Measurements from ENCODE around the gene FSTL5. TPM values are rescaled to one million over a fixed set of nuclear protein-coding genes. Genes with fewer than 3 reads are reported as not detected.

Gene FSTL5
- total RNA-seq, 2 donors from 2014 or later: 0.13 TPM; not detected in 1

DNA sequence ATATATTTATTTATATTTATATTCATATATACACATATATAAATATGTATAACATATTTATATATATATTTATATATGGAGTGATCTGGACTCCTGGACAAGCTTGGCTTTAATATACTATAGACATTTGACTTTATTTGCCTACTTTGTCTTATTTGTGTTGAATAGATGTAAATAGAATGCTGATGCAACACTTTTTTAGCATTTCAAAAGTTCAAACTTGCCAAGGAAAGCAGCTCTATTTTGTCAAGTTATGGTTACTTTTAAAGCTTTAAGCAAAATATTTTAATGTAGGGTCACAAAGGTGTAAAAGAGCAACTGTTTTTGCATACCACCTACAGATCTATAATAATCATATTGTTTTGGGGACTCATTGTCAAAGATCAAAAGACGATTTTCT, 61.1 kb downstream of the FSTL5 start:
- no peaks in the 10 kb centered on the region for H3K36me3 ChIP-seq
- no peak overlapping the region for H3K9ac ChIP-seq (ENCODE audit: low read depth in 2 of 2, low read length in 2 of 2)
- H3K27ac ChIP-seq: no peak overlapping the region
- TF ChIP-seq, protein P1, sequence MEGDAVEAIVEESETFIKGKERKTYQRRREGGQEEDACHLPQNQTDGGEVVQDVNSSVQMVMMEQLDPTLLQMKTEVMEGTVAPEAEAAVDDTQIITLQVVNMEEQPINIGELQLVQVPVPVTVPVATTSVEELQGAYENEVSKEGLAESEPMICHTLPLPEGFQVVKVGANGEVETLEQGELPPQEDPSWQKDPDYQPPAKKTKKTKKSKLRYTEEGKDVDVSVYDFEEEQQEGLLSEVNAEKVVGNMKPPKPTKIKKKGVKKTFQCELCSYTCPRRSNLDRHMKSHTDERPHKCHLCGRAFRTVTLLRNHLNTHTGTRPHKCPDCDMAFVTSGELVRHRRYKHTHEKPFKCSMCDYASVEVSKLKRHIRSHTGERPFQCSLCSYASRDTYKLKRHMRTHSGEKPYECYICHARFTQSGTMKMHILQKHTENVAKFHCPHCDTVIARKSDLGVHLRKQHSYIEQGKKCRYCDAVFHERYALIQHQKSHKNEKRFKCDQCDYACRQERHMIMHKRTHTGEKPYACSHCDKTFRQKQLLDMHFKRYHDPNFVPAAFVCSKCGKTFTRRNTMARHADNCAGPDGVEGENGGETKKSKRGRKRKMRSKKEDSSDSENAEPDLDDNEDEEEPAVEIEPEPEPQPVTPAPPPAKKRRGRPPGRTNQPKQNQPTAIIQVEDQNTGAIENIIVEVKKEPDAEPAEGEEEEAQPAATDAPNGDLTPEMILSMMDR (IDR thresholded peaks at IDR 0.05): no peak
- H3K4me1 ChIP-seq: no peaks in the 10 kb centered on the region
- no peaks in the 10 kb centered on the region for H3K27me3 ChIP-seq
- no peak for DNase-seq
- no peaks in the 10 kb centered on the region for H3K9me3 ChIP-seq
- intact Hi-C loops (cut with DNase I): no loop called here
- H3K4me3 ChIP-seq: no peak overlapping the region

DNA sequence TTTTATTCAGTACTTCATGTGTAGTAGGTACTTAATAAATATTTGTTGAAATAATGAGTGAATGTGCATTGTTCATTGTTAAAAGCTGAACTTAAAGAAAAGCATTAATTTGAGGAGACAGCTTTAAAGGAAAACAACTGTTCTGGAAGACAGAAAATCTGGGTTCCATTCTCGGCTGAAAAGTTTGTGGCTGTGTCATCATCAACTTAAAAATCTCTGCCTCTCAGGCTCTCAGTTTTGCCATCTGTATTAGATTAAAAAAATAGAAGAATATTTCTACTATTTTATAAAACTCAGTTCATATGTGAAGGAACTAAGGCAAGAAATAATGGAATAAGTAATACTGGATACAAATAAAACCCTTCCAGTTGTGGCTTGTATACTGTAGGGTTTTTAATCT, 62.5 kb downstream of the FSTL5 start:
- Histone ChIP-seq H3K4me1 (no peaks in the 10 kb centered on the region), H3K9me3 (no peaks in the 10 kb centered on the region), H3K27me3 (no peaks in the 10 kb centered on the region), H3K27ac (no peak overlapping the region), H3K4me3 (no peak overlapping the region), H3K36me3 (no peaks in the 10 kb centered on the region), H3K9ac (ENCODE audit: low read depth in 2 of 2, low read length in 2 of 2) (no peak overlapping the region)
- DNase-seq: no peak
- intact Hi-C loops (cut with DNase I): no loop called here
- TF ChIP-seq, protein P1 (IDR thresholded peaks at IDR 0.05): no peak

DNA sequence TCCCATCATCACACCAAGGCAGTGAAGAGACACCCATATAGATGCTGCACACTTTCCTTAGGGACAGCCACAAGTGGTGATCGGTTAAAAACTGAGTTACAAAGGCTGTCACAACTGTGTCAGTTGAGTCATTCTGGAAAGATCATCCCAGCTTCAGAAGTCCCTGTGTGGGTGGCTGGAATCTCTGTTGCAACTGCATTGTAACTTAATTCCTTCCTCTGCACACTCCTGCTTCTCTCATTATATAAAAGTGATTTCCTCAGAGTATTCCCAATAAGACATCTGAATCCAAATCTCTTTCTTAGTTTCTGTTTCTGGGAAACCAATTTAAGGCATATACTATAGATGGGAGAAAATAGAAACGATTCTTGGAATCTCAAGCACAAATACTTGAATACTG, 88.1 kb downstream of the FSTL5 start:
- H3K27ac ChIP-seq: no peak overlapping the region
- intact Hi-C loops (cut with DNase I): no loop called here
- no peak overlapping the region for H3K9ac ChIP-seq (ENCODE audit: low read depth in 2 of 2, low read length in 2 of 2)
- H3K9me3 ChIP-seq: no peaks in the 10 kb centered on the region
- TF ChIP-seq, protein P1 (IDR thresholded peaks at IDR 0.05): no peak
- no peaks in the 10 kb centered on the region for H3K4me1 ChIP-seq
- no peaks in the 10 kb centered on the region for H3K27me3 ChIP-seq
- no peaks in the 10 kb centered on the region for H3K36me3 ChIP-seq
- H3K4me3 ChIP-seq: no peak overlapping the region
- DNase-seq: no peak

DNA sequence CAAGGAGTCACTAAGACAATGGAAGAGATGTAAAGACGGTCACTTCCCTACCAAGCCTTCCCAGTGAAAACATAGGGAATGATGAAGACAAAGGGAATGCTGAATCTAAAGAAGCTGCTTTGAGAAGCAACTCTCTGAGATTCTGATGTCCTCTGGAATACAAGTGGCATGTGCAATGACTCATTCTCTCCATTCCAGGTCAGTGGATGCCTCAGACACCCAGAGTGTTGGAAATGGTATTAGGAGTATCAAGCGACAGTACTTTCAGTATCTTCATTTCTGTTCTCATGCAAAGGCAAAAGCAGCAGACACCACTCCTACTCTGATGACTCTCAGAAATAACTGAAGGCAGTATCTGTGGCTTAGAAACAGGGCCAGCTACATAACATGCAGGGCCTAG, 102.6 kb downstream of the FSTL5 start:
- Histone ChIP-seq H3K27ac (no peak overlapping the region), H3K4me3 (no peak overlapping the region), H3K9ac (ENCODE audit: low read depth in 2 of 2, low read length in 2 of 2) (no peak overlapping the region), H3K4me1 (no peaks in the 10 kb centered on the region), H3K36me3 (no peaks in the 10 kb centered on the region), H3K9me3 (no peaks in the 10 kb centered on the region), H3K27me3 (no peaks in the 10 kb centered on the region)
- intact Hi-C loops (cut with DNase I): no loop called here
- no peak for DNase-seq
- TF ChIP-seq, protein P1 (IDR thresholded peaks at IDR 0.05): no peak

DNA sequence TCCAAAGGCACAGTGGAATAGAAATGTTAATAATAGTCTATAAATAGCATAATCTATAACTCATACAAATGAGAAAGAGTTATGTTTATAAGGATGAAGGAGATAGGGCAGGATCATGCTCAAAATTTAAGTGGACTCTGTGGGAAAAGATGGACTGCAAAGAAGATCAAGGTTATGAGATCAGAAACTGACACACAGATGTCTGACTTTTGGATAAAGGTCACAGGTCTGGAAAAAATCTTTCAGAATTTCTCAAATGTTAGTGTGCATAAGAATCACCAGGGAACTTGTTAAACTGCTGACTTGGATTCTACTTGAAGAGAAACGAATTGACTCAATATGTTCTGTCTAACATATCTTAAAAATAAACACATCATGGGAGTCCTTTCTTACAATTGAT, 104.1 kb downstream of the FSTL5 start:
- no peaks in the 10 kb centered on the region for H3K27me3 ChIP-seq
- H3K9me3 ChIP-seq: no peaks in the 10 kb centered on the region
- no peak overlapping the region for H3K4me3 ChIP-seq
- no peak for DNase-seq
- TF ChIP-seq, protein P1 (IDR thresholded peaks at IDR 0.05): no peak
- no peak overlapping the region for H3K27ac ChIP-seq
- no peak overlapping the region for H3K9ac ChIP-seq (ENCODE audit: low read depth in 2 of 2, low read length in 2 of 2)
- H3K4me1 ChIP-seq: no peaks in the 10 kb centered on the region
- H3K36me3 ChIP-seq: no peaks in the 10 kb centered on the region
- intact Hi-C loops (cut with DNase I): no loop called here

DNA sequence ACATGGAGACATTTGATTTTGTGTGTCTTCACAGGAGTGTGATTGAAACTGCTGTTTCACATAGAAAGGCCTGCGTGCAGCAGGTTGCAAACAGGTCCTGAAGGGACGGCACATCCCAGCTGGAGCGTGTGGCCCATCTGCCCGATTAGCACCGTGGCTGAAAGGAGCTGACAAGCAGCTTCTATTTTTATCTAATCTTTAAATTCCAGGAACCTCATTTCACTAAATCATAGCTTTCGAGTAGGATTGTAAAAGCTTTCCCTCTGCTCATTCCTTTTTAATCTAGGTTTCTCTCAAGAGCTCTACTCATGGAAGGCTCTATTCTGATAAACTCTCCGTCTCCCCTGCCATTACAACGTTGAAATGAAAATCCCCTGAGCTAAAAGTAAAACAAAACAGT, 106.8 kb downstream of the FSTL5 start:
- Histone ChIP-seq H3K27ac (no peak overlapping the region), H3K9ac (ENCODE audit: low read depth in 2 of 2, low read length in 2 of 2) (no peak overlapping the region), H3K4me3 (no peak overlapping the region), H3K36me3 (no peaks in the 10 kb centered on the region), H3K9me3 (no peaks in the 10 kb centered on the region), H3K4me1 (no peaks in the 10 kb centered on the region), H3K27me3 (no peaks in the 10 kb centered on the region)
- TF ChIP-seq, protein P1 (IDR thresholded peaks at IDR 0.05): no peak
- no peak for DNase-seq
- intact Hi-C loops (cut with DNase I): no loop called here
